DOHH2 (cell line): ENCODE data around the gene EXOSC10.
"Not testable (repeated sequence)": the region's sequence is repeated elsewhere in the genome, so short reads cannot be mapped to it uniquely, and the experiment has no call there.

Experiments
- H3F3A ChIP-seq: fragments of 200-600 bp; sonication (generic), shearing (Covaris generic); 2 replicates; pipeline ENCODE4 v1.6.0; 2016; ENCODE audit warnings: antibody characterized with exemption, mild to moderate bottlenecking; ENCODE audit not compliant: control insufficient read depth, insufficient read depth
- H3K27ac ChIP-seq: fragments of 200-600 bp; sonication (generic); 2 replicates; pipeline ENCODE4 v1.5.1; 2014; ENCODE audit warnings: low read depth, mild to moderate bottlenecking, low read length, moderate library complexity
- H3K27me3 ChIP-seq: fragments of 200-600 bp; sonication (generic); 2 replicates; pipeline ENCODE4 v1.6.1; 2014; ENCODE audit warnings: mild to moderate bottlenecking, low read length, mixed read lengths; ENCODE audit not compliant: control insufficient read depth
- H3K36me3 ChIP-seq: fragments of 200-600 bp; sonication (generic); 2 replicates; pipeline ENCODE4 v1.6.1; 2014; ENCODE audit warnings: mild to moderate bottlenecking, low read length, moderate library complexity, mixed read lengths; ENCODE audit not compliant: control insufficient read depth
- H3K4me1 ChIP-seq: fragments of 200-600 bp; sonication (generic); 2 replicates; pipeline ENCODE4 v1.6.1; 2014; ENCODE audit warnings: mild to moderate bottlenecking, low read length, mixed read lengths; ENCODE audit not compliant: control insufficient read depth
- H3K4me2 ChIP-seq: fragments of 200-600 bp; sonication (generic); 2 replicates; pipeline ENCODE4 v1.6.0; 2014; ENCODE audit warnings: mild to moderate bottlenecking, low read length, moderate library complexity
- H3K4me3 ChIP-seq: fragments of 200-600 bp; sonication (generic); 2 replicates; pipeline ENCODE4 v1.5.1; 2014; ENCODE audit warnings: mild to moderate bottlenecking, low read length, mixed read lengths
- H3K79me2 ChIP-seq: fragments of 200-600 bp; sonication (generic); 2 replicates; pipeline ENCODE4 v1.6.1; 2014; ENCODE audit warnings: mild to moderate bottlenecking, low read length, mixed read lengths; ENCODE audit not compliant: control insufficient read depth
- H3K9me2 ChIP-seq: fragments of 200-600 bp; sonication (generic); replicated peaks from 2 replicates; pipeline ENCODE4 v1.6.1; 2014; ENCODE audit warnings: mild to moderate bottlenecking, low read length, mixed read lengths; ENCODE audit not compliant: control insufficient read depth
- H3K9me3 ChIP-seq: fragments of 200-600 bp; sonication (generic); 2 replicates; pipeline ENCODE4 v1.6.1; 2014; ENCODE audit warnings: antibody characterized with exemption, low read length, mixed read lengths; ENCODE audit not compliant: control insufficient read depth, insufficient read depth
- H4K20me1 ChIP-seq: fragments of 200-600 bp; sonication (generic); 2 replicates; pipeline ENCODE4 v1.6.0; 2014; ENCODE audit warnings: low read depth, mild to moderate bottlenecking, antibody characterized with exemption, low read length, moderate library complexity; ENCODE audit not compliant: control insufficient read depth, insufficient read depth
- EZH2phosphoT487 ChIP-seq: fragments of 200-600 bp; sonication (generic); IDR thresholded peaks from 2 replicates; pipeline ENCODE4 v1.6.1; 2017; ENCODE audit warnings: borderline replicate concordance, mild to moderate bottlenecking, antibody characterized with exemption, low read length, moderate library complexity, mixed read lengths
- TF ChIP-seq, protein P1 (sequence below): fragments of 200-600 bp; sonication (generic); IDR thresholded peaks from one replicate; pipeline ENCODE4 v1.5.1; 2014; ENCODE audit warnings: antibody characterized with exemption, mild to moderate bottlenecking, low read depth, low read length; ENCODE audit not compliant: poor library complexity, severe bottlenecking

The EXOSC10 gene

DNA sequence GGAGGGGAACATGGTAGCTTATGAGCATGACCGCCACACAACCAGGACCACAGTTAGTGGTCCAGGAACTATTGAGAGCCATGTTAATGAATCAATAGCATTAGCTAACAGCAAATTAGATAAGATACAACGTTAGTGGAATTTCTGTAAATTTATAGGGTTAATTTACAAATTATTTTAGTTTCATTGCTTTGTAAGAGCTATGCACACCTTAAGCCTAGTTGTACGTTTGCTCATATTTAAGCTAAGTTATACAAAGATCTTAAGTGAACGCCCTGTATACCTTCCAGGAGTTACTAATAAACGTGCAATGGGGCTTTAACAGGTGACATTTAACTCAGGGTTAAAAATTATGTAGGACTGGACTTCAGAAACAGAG lies 749 bp downstream of the EXOSC10 start:
- Histone ChIP-seq H3K79me2 (peaks cover 30% of the 10 kb centered on the region), H3K36me3 (peaks cover 35% of the 10 kb centered on the region), H3K9me2 (no peaks in the 10 kb centered on the region), H3F3A (peaks cover 6% of the 10 kb centered on the region), H4K20me1 (no peaks in the 10 kb centered on the region), H3K27me3 (no peaks in the 10 kb centered on the region), H3K27ac (peak overlapping the region; percentile 53; the same call in 1 of the 2 replicates), H3K4me3 (peak overlapping the region; percentile 95), H3K9me3 (no peaks in the 10 kb centered on the region), H3K4me2 (peak overlapping the region; percentile 71), H3K4me1 (peaks cover 16% of the 10 kb centered on the region)
- TF ChIP-seq, protein P1, sequence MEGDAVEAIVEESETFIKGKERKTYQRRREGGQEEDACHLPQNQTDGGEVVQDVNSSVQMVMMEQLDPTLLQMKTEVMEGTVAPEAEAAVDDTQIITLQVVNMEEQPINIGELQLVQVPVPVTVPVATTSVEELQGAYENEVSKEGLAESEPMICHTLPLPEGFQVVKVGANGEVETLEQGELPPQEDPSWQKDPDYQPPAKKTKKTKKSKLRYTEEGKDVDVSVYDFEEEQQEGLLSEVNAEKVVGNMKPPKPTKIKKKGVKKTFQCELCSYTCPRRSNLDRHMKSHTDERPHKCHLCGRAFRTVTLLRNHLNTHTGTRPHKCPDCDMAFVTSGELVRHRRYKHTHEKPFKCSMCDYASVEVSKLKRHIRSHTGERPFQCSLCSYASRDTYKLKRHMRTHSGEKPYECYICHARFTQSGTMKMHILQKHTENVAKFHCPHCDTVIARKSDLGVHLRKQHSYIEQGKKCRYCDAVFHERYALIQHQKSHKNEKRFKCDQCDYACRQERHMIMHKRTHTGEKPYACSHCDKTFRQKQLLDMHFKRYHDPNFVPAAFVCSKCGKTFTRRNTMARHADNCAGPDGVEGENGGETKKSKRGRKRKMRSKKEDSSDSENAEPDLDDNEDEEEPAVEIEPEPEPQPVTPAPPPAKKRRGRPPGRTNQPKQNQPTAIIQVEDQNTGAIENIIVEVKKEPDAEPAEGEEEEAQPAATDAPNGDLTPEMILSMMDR: no peak
- no peak for TF ChIP-seq EZH2phosphoT487

DNA sequence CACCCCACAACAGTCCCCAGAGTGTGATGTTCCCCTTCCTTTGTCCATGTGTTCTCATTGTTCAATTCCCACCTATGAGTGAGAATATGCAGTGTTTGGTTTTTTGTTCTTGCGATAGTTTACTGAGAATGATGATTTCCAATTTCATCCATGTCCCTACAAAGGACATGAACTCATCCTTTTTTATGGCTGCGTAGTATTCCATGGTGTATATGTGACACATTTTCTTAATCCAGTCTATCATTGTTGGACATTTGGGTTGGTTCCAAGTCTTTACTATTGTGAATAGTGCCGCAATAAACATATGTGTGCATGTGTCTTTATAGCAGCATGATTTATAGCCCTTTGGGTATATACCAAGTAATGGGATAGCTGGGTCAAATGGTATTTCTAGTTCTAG lies 15.9 kb downstream of the EXOSC10 start:
- not testable (repeated sequence) for H3K4me2 ChIP-seq, H4K20me1 ChIP-seq, H3K4me1 ChIP-seq, H3K4me3 ChIP-seq, H3K79me2 ChIP-seq, H3K9me3 ChIP-seq, H3K27me3 ChIP-seq, H3K27ac ChIP-seq, H3K9me2 ChIP-seq, H3F3A ChIP-seq
- H3K36me3 ChIP-seq: peaks cover 61% of the 10 kb centered on the region

DNA sequence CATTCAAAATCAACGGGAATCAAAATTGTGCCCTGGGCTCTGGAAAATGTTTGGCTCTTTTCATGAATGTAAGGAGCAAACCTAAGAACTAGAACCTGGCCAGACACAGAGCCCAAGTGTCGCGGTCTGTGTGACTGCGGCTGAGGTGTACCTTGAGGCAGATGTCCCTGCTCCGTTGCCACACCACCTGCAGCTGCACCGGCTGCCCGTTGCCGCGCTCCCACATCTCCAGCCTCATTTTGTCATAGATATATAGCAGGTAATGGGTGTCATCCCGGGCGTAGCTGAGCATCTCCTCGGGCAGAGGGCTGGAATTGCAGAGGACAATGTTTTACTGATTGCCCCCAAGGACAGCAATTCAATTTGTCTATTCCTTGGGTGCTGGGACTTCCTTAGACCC lies 18.7 kb downstream of the EXOSC10 start:
- H3K36me3 ChIP-seq: peaks cover 62% of the 10 kb centered on the region
- no peak overlapping the region for H3K27ac ChIP-seq
- H3K4me1 ChIP-seq: no peaks in the 10 kb centered on the region
- H3K79me2 ChIP-seq: no peaks in the 10 kb centered on the region
- no peaks in the 10 kb centered on the region for H3F3A ChIP-seq
- no peaks in the 10 kb centered on the region for H3K9me2 ChIP-seq
- no peaks in the 10 kb centered on the region for H4K20me1 ChIP-seq
- no peaks in the 10 kb centered on the region for H3K27me3 ChIP-seq
- H3K9me3 ChIP-seq: no peaks in the 10 kb centered on the region
- no peak overlapping the region for H3K4me2 ChIP-seq
- no peak overlapping the region for H3K4me3 ChIP-seq
- TF ChIP-seq EZH2phosphoT487: no peak
- TF ChIP-seq, protein P1: no peak

DNA sequence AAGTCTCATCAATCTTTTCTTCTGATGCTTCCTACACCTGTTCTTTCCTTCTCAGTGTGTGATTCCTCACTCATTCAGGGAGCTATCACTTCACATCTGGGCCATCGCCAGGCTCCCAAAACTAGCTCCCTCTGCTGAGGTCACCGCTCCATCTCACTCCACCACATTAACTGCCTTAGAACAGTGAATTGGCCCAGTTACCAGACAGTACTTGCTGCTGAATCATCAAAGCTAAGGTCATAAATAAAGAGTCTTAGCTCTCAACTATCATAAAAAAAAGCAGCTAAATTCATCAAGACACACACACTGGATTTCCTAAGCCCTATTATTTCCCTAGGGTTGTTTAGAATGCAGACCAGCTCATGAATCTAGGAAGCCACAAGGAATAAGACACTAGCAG lies 21.0 kb downstream of the EXOSC10 start:
- Histone ChIP-seq H3F3A (no peaks in the 10 kb centered on the region), H3K9me3 (no peaks in the 10 kb centered on the region), H3K4me3 (no peak overlapping the region), H3K27ac (no peak overlapping the region), H3K4me2 (no peak overlapping the region), H3K27me3 (no peaks in the 10 kb centered on the region), H4K20me1 (no peaks in the 10 kb centered on the region), H3K79me2 (no peaks in the 10 kb centered on the region), H3K4me1 (peaks cover 6% of the 10 kb centered on the region), H3K9me2 (no peaks in the 10 kb centered on the region), H3K36me3 (peaks cover 82% of the 10 kb centered on the region)
- TF ChIP-seq, protein P1: no peak
- no peak for TF ChIP-seq EZH2phosphoT487

DNA sequence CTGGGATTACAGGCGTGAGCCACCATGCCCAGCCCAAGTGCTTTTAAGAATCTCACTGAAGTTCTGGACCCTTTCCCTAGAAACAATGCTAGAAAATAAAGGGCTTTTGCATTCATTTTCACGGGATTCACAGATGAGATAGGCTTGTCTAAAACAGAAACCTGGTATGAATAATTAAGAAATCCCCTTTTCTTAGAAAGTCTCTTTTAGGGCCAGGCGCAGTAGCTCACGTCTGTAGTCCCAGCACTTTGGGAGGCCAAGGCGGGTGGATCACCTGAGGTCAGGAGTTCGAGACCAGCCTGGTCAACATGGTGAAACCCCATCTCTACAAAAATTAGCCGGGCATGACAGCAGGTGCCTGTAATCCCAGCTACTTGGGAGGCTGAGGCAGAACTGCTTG lies 26.3 kb downstream of the EXOSC10 start:
- H3K27ac ChIP-seq: peak overlapping the region; percentile 55; the same call in 1 of the 2 replicates
- not testable (repeated sequence) for H3K9me2 ChIP-seq, H3K79me2 ChIP-seq, H4K20me1 ChIP-seq, H3K4me3 ChIP-seq, H3F3A ChIP-seq, H3K9me3 ChIP-seq, H3K27me3 ChIP-seq
- H3K4me1 ChIP-seq: peaks cover 28% of the 10 kb centered on the region
- H3K4me2 ChIP-seq: peak overlapping the region; percentile 69
- peaks cover 91% of the 10 kb centered on the region for H3K36me3 ChIP-seq
